NK-92 (cell line): ENCODE measurements around the gene TAGLN2.

Source experiments
- DNase-seq: peaks from one replicate; lab custom pipeline; 2025; ENCODE audit not compliant: unreplicated experiment; lab: John Stamatoyannopoulos, UW

TAGLN2 gene

DNA sequence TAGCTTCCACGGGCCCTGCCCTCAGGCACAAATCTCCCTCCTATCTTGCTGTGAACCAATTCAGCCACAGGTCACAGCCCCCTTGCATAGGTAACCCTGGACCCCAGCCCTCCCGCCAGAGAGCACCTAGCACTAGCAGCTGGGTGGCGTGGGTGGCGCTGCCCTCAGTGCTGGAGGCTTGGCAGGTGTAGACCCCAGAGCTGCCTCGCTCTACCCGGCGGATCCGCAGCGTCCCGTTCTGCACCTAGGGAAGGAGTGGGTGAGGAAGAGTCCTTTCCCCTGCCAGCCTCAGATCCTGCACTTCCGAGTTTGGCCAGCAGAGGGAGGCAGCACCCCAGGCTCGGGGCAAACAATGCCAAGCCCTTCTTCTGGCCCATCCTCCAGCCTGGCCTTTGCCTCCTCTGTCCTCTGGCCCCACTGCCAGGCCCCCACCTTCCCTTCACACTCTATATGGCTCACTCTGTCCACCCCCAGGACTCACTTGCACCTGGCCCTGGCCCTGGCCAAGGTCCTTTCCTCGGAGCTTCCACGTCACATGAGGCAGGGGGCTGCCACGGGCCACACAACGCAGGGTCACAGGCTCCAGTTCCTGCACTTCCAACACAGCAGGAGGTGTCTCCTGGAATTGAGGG, 11.1 kb upstream of the TAGLN2 start:
- no peak for DNase-seq

DNA sequence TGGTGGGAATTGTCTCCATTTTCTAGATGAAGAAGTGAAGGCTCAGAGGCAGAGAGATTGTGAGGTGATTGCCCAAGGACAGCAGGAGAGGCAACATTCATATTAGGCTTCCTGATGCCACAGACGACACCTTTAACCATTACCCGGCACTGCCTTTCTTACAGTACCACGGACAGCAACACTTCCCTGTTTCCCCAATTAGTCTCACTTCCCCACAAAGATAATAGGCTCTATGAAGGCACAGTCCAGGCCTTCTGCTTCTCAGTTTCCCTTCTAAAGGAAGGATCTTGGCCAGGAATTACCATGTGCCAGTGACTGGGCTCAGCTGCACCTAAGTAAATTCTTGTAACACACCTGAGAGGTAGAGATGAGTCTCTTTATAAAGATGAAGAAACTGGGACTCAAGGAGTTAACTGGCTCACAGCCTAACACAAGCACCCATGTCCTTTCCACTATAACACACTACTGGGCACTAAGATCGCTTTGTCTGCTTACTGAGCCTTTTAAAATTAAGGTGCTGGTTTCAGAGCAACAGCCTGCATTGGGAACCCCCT, 10.5 kb upstream of the TAGLN2 start:
- DNase-seq: no peak

DNA sequence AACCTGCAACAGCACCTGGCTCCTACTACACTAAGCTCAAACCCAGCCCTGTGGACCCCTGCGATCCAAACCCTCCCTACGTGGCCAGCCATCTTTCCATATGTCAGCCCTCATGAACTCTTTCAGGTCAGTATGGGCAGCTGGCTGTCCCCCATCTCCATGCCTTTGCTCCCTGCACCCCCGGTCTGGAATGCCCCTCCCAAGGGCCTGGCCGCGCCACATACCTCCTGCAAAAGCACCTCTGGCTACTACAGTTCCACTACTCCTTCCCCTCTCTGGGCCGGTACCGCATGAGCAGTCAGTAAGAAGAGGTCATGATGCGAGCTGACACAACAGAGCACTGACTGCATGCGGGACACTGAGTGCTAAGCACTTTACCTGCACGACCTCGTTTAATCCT, 10.0 kb upstream of the TAGLN2 start:
- no peak for DNase-seq

DNA sequence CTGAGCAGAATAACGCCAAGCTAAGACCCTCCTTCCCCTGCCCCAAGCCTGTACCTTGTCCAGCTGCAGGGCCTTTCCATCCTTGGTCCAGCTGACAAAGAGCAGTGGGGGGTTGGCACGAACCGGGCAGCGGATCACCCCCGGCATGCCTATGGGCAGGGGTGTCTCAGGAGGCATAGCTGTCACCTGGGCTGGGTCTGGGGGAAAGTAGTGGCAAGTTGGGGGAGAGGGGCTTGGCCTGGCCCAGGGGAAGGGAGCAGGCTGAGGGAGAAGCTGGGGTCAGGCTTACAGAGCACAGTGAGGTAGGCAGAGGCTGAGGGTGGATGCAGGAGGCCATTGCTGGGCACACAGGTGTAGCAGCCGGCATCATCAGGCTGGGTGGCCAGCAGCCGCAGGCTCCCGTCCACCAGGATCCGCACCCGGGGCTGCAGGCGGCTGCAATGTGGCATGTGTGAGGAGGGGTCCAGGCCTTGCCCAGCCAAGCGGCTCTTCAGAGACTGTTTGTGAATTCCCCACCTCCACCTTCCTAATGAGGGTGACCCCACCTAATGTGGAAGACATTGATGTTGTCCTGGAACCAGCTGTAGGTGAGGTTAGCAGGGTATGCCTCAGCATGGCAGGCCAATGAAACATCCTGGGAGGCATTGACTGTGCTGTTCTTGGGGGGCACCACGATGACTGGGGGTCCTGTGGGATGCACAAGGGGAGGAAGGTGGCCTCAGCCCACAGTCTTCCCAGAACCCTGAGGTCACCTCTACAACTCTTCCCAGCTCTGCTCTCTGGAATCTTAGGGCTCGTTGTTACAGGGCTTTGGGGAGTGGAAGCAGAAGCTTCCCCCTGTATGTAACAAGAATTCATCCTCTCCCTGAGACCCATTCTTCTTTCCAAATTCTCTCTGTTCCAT, 9.1 kb upstream of the TAGLN2 start:
- DNase-seq: no peak

DNA sequence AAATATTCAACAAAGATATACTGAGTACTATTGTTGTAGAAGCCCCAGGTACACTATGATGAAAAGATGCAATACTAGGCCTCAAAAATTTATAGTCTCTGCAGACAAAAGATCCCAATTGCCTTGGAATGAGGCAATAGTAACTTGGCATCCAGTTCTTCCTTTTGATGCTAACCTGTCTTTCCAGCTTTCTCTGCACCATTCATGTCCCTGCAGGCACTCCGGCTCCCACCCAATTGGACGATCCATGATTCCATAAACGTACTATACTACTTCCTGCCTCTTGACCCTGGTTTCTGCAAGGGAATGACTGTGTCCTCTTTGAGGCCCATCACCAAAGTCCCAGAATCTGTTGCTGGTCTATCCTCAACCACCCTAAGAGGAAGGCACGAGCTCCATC, 8.0 kb upstream of the TAGLN2 start:
- DNase-seq: no peak

- no peak for DNase-seq
These were observed 7.3 kb upstream of the TAGLN2 start for GRCh38 chr1:159932296-159933285.

GRCh38 chr1:159931795-159932173, 6.5 kb upstream of the TAGLN2 start:
- DNase-seq: no peak

GRCh38 chr1:159931101-159931794, 5.9 kb upstream of the TAGLN2 start:
- no peak for DNase-seq

- no peak for DNase-seq
These were observed 5.3 kb upstream of the TAGLN2 start for GRCh38 chr1:159930634-159931033.

DNA sequence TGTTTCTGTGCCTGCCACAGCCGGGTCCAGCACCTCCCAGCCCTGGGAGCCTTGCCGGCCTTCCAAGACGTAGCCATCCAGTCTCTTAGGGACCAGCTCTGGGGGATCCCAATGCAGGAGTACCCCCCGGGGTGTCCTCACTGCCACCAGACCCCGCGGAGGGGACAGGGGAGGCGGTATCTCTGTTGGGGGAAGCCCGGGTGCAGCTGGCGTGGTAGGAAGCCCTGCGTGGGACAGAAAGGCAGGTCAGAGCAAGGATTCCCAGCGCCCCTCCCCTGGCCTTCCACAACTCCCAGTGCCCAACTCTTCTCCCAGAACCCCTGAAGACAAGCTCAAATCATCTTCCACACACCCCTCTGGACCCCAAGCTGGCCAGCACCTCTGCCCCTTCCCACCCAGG, 4.9 kb upstream of the TAGLN2 start:
- no peak for DNase-seq

- DNase-seq: no peak
These were observed 4.1 kb upstream of the TAGLN2 start for GRCh38 chr1:159929155-159930051.

DNA sequence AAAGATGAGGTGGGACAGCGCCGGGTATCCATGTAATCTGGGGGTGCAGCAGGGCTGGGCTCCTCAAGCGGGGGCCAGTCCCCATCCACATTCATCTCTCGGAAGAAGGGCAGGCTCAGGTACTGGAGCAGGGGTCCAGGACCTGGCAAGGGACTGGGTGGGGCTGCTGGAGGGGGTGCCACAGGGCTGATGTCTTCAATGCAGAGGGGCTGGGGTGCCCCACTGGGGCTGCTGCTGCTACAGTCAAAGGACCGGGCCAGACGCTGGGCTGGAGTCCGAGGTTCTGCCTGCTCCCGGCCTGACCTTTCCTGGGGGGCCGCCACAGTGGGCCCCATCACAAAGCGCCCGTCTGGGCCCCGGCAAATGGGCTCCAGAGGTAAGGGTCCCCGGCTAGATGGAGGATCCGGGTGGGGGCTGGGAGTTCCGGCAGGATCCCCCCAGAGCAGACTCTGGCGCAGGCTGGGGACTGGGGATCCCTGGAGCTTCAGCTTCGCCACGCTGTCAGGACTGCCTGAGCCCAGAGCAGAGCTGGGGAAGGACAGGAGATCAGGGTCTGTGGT, 3.3 kb upstream of the TAGLN2 start:
- DNase-seq: no peak

GRCh38 chr1:159927849-159928431, 2.6 kb upstream of the TAGLN2 start:
- DNase-seq: no peak

GRCh38 chr1:159927211-159927848, 2.0 kb upstream of the TAGLN2 start:
- no peak for DNase-seq

GRCh38 chr1:159925719-159926078, 392 bp upstream of the TAGLN2 start:
- DNase-seq: no peak

- DNase-seq: no peak
These were observed 1.1 kb downstream of the TAGLN2 start for GRCh38 chr1:159924025-159924790.

GRCh38 chr1:159923203-159924024, 1.9 kb downstream of the TAGLN2 start:
- DNase-seq: peak; percentile 68
